ENCODE data around the gene LRRC17.

Gene LRRC17

DNA sequence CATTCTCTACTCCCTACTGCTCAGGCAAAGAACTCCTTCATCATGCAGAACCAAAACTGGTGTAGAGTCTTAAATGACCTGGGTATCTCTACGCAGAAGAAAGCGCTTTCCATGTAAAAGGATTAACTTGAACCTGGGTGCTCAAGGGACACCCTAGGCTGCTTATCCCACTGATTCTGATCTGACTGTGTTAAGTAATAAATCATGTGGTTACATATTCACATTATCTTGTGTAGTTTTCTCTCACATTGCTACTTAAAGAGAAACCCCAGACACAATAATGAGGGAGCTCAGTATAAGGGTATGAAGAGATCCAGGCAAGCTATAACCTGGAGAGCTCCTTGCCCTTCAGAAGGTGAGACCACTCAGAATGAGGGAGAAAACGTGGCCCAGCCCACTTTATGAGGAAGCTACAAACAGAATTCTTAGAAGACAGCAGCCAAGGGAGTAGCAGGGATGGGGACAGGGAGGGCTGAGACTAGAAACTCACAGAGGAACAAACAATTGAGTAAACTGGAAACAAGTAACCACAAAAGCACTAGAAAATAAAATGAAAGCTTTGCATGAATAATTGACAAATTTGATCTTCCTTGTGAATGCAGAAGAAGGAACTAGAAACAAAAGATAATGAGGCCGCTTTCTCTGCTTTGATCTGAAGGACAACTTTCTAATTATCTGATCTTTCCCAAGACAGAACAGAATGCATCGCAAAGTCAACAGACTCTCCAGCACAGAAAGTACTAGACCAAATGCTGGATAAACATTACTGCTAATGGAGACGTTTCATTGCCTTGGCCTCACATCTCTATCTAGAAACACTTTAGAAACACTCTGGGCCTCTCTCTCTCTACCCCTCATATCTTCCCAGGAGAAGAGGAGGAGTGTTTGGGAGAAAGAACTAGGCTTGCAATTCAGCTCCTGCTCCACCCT, 76.1 kb downstream of the LRRC17 start:
- Histone ChIP-seq H3K4me3 (ENCODE audit: low read length in 2 of 2) (no peak overlapping the region), H3K9ac (ENCODE audit: low read length in 2 of 2) (no peak overlapping the region), H3K36me3 (ENCODE audit: control insufficient read depth in 2 of 2, insufficient read depth in 2 of 2, low read length in 2 of 2) (no peaks in the 10 kb centered on the region), H3K9me3 (ENCODE audit: control insufficient read depth in 2 of 2, low read length in 2 of 2) (no peaks in the 10 kb centered on the region), H3K27me3 (ENCODE audit: control insufficient read depth in 1 of 2, insufficient read depth in 2 of 2, low read length in 2 of 2) (no peaks in the 10 kb centered on the region), H3K4me1 (ENCODE audit: control insufficient read depth, insufficient read depth, low read length) (no peaks in the 10 kb centered on the region), H3K27ac (ENCODE audit: low read length) (no peak overlapping the region)

- H3K9me3 ChIP-seq (ENCODE audit: control insufficient read depth in 2 of 2, low read length in 2 of 2) = no peaks in the 10 kb centered on the region
- H3K27ac ChIP-seq (ENCODE audit: low read length) = no peak overlapping the region
- H3K4me1 ChIP-seq (ENCODE audit: control insufficient read depth, insufficient read depth, low read length) = no peaks in the 10 kb centered on the region
- H3K27me3 ChIP-seq (ENCODE audit: control insufficient read depth in 1 of 2, insufficient read depth in 2 of 2, low read length in 2 of 2) = no peaks in the 10 kb centered on the region
- H3K36me3 ChIP-seq (ENCODE audit: control insufficient read depth in 2 of 2, insufficient read depth in 2 of 2, low read length in 2 of 2) = no peaks in the 10 kb centered on the region
- H3K4me3 ChIP-seq (ENCODE audit: low read length in 2 of 2) = no peak overlapping the region
- H3K9ac ChIP-seq (ENCODE audit: low read length in 2 of 2) = no peak overlapping the region
These were observed 77.8 kb downstream of the LRRC17 start for GRCh38 chr7:102990642-102991041.

DNA sequence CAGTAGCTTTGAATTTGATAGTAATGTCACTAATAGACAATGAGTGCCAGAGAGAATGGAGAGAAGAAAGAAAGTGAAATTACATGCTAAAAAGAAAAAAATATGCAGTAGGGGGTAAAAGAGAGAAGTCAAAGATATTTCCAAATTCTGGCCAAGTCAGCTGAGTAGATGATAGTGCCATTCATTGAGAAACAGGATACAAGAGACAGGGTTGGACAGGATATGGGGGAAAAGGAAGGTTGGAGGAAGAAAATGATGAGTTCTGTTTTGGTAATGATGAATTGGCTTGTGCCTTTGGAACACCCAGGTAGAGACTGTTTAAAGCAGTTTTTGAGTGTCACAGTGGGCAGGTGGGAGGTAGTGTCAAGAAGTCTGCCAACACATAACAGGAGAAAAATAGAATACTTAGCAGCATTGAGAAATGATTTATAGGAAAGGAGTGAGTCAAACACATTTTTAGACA, 78.3 kb downstream of the LRRC17 start:
- Histone ChIP-seq H3K9ac (ENCODE audit: low read length in 2 of 2) (no peak overlapping the region), H3K9me3 (ENCODE audit: control insufficient read depth in 2 of 2, low read length in 2 of 2) (no peaks in the 10 kb centered on the region), H3K36me3 (ENCODE audit: control insufficient read depth in 2 of 2, insufficient read depth in 2 of 2, low read length in 2 of 2) (no peaks in the 10 kb centered on the region), H3K27ac (ENCODE audit: low read length) (no peak overlapping the region), H3K4me1 (ENCODE audit: control insufficient read depth, insufficient read depth, low read length) (no peaks in the 10 kb centered on the region), H3K4me3 (ENCODE audit: low read length in 2 of 2) (no peak overlapping the region), H3K27me3 (ENCODE audit: control insufficient read depth in 1 of 2, insufficient read depth in 2 of 2, low read length in 2 of 2) (no peaks in the 10 kb centered on the region)

DNA sequence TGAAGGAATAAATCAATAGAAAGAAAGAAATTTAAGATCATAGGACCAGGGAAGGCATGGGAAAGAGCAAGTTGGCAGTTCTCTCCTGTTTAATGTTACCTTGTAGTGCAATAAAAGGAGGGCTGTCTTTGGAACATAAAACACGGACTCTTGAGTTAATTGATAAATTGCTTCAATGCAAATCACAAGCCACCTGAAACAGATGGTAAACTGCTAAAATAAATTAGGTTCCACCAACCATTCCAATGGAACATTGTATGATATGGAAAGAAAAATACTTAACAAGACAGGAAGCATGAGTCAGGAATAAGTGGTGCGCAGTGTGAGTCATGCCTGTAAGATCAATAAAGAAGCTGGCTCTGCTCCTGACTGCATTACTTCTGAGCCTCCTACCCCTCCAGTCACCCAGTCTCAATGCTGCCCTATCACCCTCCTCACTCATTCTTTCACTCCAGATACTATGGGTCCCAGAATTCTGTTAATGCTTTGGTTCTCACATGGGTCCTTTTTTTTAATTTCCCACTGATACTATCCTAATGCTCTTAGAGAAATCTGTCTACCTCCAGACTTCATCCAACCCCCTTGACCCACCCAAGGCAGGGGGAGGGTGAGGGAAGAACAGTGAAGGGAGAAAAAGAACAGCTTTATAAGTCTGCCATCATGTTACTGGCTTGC, 78.9 kb downstream of the LRRC17 start:
- no peaks in the 10 kb centered on the region for H3K36me3 ChIP-seq (ENCODE audit: control insufficient read depth in 2 of 2, insufficient read depth in 2 of 2, low read length in 2 of 2)
- H3K27ac ChIP-seq (ENCODE audit: low read length) = no peak overlapping the region
- H3K4me3 ChIP-seq (ENCODE audit: low read length in 2 of 2) = no peak overlapping the region
- H3K4me1 ChIP-seq (ENCODE audit: control insufficient read depth, insufficient read depth, low read length) = no peaks in the 10 kb centered on the region
- no peaks in the 10 kb centered on the region for H3K9me3 ChIP-seq (ENCODE audit: control insufficient read depth in 2 of 2, low read length in 2 of 2)
- H3K27me3 ChIP-seq (ENCODE audit: control insufficient read depth in 1 of 2, insufficient read depth in 2 of 2, low read length in 2 of 2) = no peaks in the 10 kb centered on the region
- H3K9ac ChIP-seq (ENCODE audit: low read length in 2 of 2) = no peak overlapping the region

- Histone ChIP-seq H3K4me3 (ENCODE audit: low read length in 2 of 2) (no peak overlapping the region), H3K27ac (ENCODE audit: low read length) (no peak overlapping the region)
These were observed 79.7 kb downstream of the LRRC17 start for GRCh38 chr7:102992509-102992937.

DNA sequence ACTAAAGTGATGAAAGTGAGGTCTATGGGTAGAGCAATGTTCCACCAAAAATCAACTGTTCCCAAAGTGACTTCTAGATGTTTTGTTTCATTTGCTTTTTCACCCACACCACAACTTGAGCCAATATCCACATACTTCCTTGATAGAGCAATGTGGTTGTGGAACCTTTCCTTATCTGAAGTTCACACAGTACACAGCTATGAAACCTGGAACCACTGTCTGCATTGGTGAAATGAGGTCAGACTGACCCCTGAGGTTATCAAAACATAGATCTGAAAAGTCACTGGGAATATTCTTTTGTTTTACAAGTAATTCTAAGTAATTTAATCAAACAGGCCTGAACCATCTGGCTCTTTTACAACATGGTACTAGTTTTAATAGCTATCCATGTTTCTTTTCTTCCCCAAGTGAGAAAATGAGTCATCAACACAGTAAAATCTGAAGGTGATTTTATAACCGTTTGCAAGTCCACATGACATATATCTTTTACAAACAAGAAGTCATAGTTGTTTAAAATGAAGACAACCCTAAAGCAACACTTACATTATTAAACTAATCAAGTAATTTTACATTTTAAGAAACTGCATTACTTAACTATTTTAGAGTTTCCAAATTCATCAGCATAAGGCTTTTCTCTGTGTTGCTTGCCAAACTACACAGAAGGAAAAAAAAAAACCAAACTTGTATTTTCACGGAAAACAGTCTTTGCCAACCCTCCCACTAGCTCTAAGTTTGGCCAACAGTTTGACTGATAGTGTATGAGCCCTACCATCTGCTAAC, 80.3 kb downstream of the LRRC17 start:
- Histone ChIP-seq H3K27ac (ENCODE audit: low read length) (no peak overlapping the region), H3K9ac (ENCODE audit: low read length in 2 of 2) (no peak overlapping the region), H3K4me3 (ENCODE audit: low read length in 2 of 2) (no peak overlapping the region)

More at GRCh38 chr7:102992509-102992937, 79.7 kb downstream of the LRRC17 start:
- H3K27me3 ChIP-seq (ENCODE audit: control insufficient read depth in 1 of 2, insufficient read depth in 2 of 2, low read length in 2 of 2) = no peaks in the 10 kb centered on the region
- H3K9me3 ChIP-seq (ENCODE audit: control insufficient read depth in 2 of 2, low read length in 2 of 2) = no peaks in the 10 kb centered on the region
- H3K4me1 ChIP-seq (ENCODE audit: control insufficient read depth, insufficient read depth, low read length) = no peaks in the 10 kb centered on the region
- no peaks in the 10 kb centered on the region for H3K36me3 ChIP-seq (ENCODE audit: control insufficient read depth in 2 of 2, insufficient read depth in 2 of 2, low read length in 2 of 2)
- no peak overlapping the region for H3K9ac ChIP-seq (ENCODE audit: low read length in 2 of 2)

GRCh38 chr7:102993718-102994029, 80.9 kb downstream of the LRRC17 start:
- Histone ChIP-seq H3K9ac (ENCODE audit: low read length in 2 of 2) (no peak overlapping the region), H3K4me1 (ENCODE audit: control insufficient read depth, insufficient read depth, low read length) (no peaks in the 10 kb centered on the region), H3K27me3 (ENCODE audit: control insufficient read depth in 1 of 2, insufficient read depth in 2 of 2, low read length in 2 of 2) (no peaks in the 10 kb centered on the region), H3K4me3 (ENCODE audit: low read length in 2 of 2) (no peak overlapping the region), H3K27ac (ENCODE audit: low read length) (no peak overlapping the region), H3K9me3 (ENCODE audit: control insufficient read depth in 2 of 2, low read length in 2 of 2) (no peaks in the 10 kb centered on the region), H3K36me3 (ENCODE audit: control insufficient read depth in 2 of 2, insufficient read depth in 2 of 2, low read length in 2 of 2) (no peaks in the 10 kb centered on the region)

More for the DNA sequence above, 80.3 kb downstream of the LRRC17 start:
- no peaks in the 10 kb centered on the region for H3K36me3 ChIP-seq (ENCODE audit: control insufficient read depth in 2 of 2, insufficient read depth in 2 of 2, low read length in 2 of 2)
- H3K9me3 ChIP-seq (ENCODE audit: control insufficient read depth in 2 of 2, low read length in 2 of 2) = no peaks in the 10 kb centered on the region
- no peaks in the 10 kb centered on the region for H3K27me3 ChIP-seq (ENCODE audit: control insufficient read depth in 1 of 2, insufficient read depth in 2 of 2, low read length in 2 of 2)
- H3K4me1 ChIP-seq (ENCODE audit: control insufficient read depth, insufficient read depth, low read length) = no peaks in the 10 kb centered on the region

DNA sequence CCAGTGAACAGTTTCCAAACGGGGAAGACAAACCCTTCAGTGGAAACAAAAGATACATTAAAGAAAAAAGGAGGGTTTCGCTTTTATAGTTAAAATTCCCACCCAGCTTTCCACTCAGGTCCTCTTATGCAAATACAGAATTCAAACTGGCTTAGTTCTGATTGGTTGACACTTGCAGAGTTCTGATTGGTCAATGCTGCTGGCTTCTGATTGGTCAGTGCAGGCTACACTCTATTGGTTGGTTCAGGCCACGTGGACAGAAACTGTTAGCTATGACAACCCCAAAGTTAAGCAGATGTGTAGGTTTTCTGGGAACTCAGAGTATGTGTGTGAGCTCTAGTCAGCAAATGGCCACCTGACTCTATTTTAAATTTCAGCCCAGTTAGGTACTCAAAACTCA, 81.8 kb downstream of the LRRC17 start:
- H3K4me3 ChIP-seq (ENCODE audit: low read length in 2 of 2) = no peak overlapping the region
- no peak overlapping the region for H3K9ac ChIP-seq (ENCODE audit: low read length in 2 of 2)
- no peaks in the 10 kb centered on the region for H3K9me3 ChIP-seq (ENCODE audit: control insufficient read depth in 2 of 2, low read length in 2 of 2)
- no peak overlapping the region for H3K27ac ChIP-seq (ENCODE audit: low read length)
- no peaks in the 10 kb centered on the region for H3K4me1 ChIP-seq (ENCODE audit: control insufficient read depth, insufficient read depth, low read length)
- no peaks in the 10 kb centered on the region for H3K36me3 ChIP-seq (ENCODE audit: control insufficient read depth in 2 of 2, insufficient read depth in 2 of 2, low read length in 2 of 2)
- H3K27me3 ChIP-seq (ENCODE audit: control insufficient read depth in 1 of 2, insufficient read depth in 2 of 2, low read length in 2 of 2) = no peaks in the 10 kb centered on the region
